Osteocyte (in vitro differentiated cells): ENCODE measurements around the gene RPTOR. TPM values are rescaled to one million over a fixed set of nuclear protein-coding genes. Genes with fewer than 3 reads are reported as not detected.

Experiments
- DNase-seq: peaks from one replicate; pipeline ENCODE4 v3.0.0; 2021; ENCODE audit warnings: mixed read lengths; ENCODE audit not compliant: unreplicated experiment; ENCODE audit errors: extremely low spot score
- H3K27ac Mint-ChIP-seq: one replicate; pipeline ENCODE4 v1.8.0; 2021; ENCODE audit warnings: mild to moderate bottlenecking, mixed read lengths; ENCODE audit not compliant: unreplicated experiment
- H3K27me3 Mint-ChIP-seq: one replicate; pipeline ENCODE4 v1.8.0; 2021; ENCODE audit warnings: mixed read lengths; ENCODE audit not compliant: unreplicated experiment
- H3K36me3 Mint-ChIP-seq: one replicate; pipeline ENCODE4 v1.8.0; 2021; ENCODE audit warnings: mixed read lengths; ENCODE audit not compliant: unreplicated experiment
- H3K4me1 Mint-ChIP-seq: one replicate; pipeline ENCODE4 v1.8.0; 2021; ENCODE audit warnings: mixed read lengths; ENCODE audit not compliant: unreplicated experiment
- H3K4me3 Mint-ChIP-seq: one replicate; pipeline ENCODE4 v1.8.0; 2021; ENCODE audit warnings: mild to moderate bottlenecking, moderate library complexity, mixed read lengths; ENCODE audit not compliant: unreplicated experiment
- H3K9me3 Mint-ChIP-seq: one replicate; pipeline ENCODE4 v1.8.0; 2021; ENCODE audit warnings: mixed read lengths; ENCODE audit not compliant: unreplicated experiment
- CTCF ChIP-seq: fragments of 200-600 bp; sonication (generic); IDR thresholded peaks from 2 replicates; pipeline ENCODE4 v1.5.0; 2021; ENCODE audit warnings: antibody characterized with exemption, mild to moderate bottlenecking, moderate library complexity
- total RNA-seq: library from RNA; stranded (reverse); gene quantifications from 2 replicates; pipeline ENCODE4 v1.2.1, GENCODE V29; 2021

The RPTOR gene
- total RNA-seq, 1 donor from 2014 or later = 36.0 TPM

- no peak for DNase-seq
- H3K4me1 Mint-ChIP-seq = peaks cover 21% of the 10 kb centered on the region
- TF ChIP-seq CTCF = no peak
- H3K27me3 Mint-ChIP-seq = no peaks in the 10 kb centered on the region
- no peaks in the 10 kb centered on the region for H3K36me3 Mint-ChIP-seq
- H3K9me3 Mint-ChIP-seq = no peaks in the 10 kb centered on the region
- H3K27ac Mint-ChIP-seq = no peak overlapping the region
- H3K4me3 Mint-ChIP-seq = no peak overlapping the region
Measured at GRCh38 chr17:80701730-80702129, 157.1 kb downstream of the RPTOR start.

GRCh38 chr17:80702315-80703141 is 157.9 kb downstream of the RPTOR start:
- H3K36me3 Mint-ChIP-seq = no peaks in the 10 kb centered on the region
- no peak overlapping the region for H3K4me3 Mint-ChIP-seq
- TF ChIP-seq CTCF = no peak
- H3K4me1 Mint-ChIP-seq = peaks cover 27% of the 10 kb centered on the region
- DNase-seq = no peak
- no peak overlapping the region for H3K27ac Mint-ChIP-seq
- H3K27me3 Mint-ChIP-seq = no peaks in the 10 kb centered on the region
- H3K9me3 Mint-ChIP-seq = no peaks in the 10 kb centered on the region

GRCh38 chr17:80703142-80703478 is 158.5 kb downstream of the RPTOR start:
- Mint-ChIP-seq H3K9me3 (no peaks in the 10 kb centered on the region), H3K4me1 (peaks cover 27% of the 10 kb centered on the region), H3K36me3 (no peaks in the 10 kb centered on the region), H3K27ac (no peak overlapping the region), H3K4me3 (no peak overlapping the region), H3K27me3 (no peaks in the 10 kb centered on the region)
- no peak for DNase-seq
- no peak for TF ChIP-seq CTCF

- Mint-ChIP-seq H3K9me3 (no peaks in the 10 kb centered on the region), H3K4me1 (peaks cover 27% of the 10 kb centered on the region), H3K36me3 (peaks cover under 1% of the 10 kb centered on the region), H3K4me3 (no peak overlapping the region), H3K27me3 (no peaks in the 10 kb centered on the region), H3K27ac (no peak overlapping the region)
- TF ChIP-seq CTCF = no peak
- DNase-seq = no peak
Measured at GRCh38 chr17:80704381-80704819, 159.8 kb downstream of the RPTOR start.

GRCh38 chr17:80704894-80705293 is 160.3 kb downstream of the RPTOR start:
- no peak for TF ChIP-seq CTCF
- H3K4me3 Mint-ChIP-seq = no peak overlapping the region
- H3K36me3 Mint-ChIP-seq = peaks cover 5% of the 10 kb centered on the region
- no peak for DNase-seq
- peaks cover 27% of the 10 kb centered on the region for H3K4me1 Mint-ChIP-seq
- no peak overlapping the region for H3K27ac Mint-ChIP-seq
- no peaks in the 10 kb centered on the region for H3K9me3 Mint-ChIP-seq
- no peaks in the 10 kb centered on the region for H3K27me3 Mint-ChIP-seq
